HepG2 (cell line): ENCODE data around the gene COQ3.

Experiments
- CTCF ChIP-seq: sonication (generic); formaldehyde crosslinking; IDR thresholded peaks from 2 replicates; pipeline ENCODE4 v1.5.0; 2020; ENCODE audit warnings: mild to moderate bottlenecking, missing genetic modification reagents, moderate library complexity
- ZBTB1 ChIP-seq: sonication (generic); formaldehyde crosslinking; IDR thresholded peaks from 2 replicates; pipeline ENCODE4 v1.4.0; 2020; ENCODE audit warnings: missing genetic modification reagents, borderline replicate concordance
- ZNF781 ChIP-seq: sonication (generic); formaldehyde crosslinking; IDR thresholded peaks from 2 replicates; pipeline ENCODE4 v1.5.1; 2020; ENCODE audit warnings: borderline replicate concordance, mild to moderate bottlenecking, missing genetic modification reagents; ENCODE audit errors: not compliant biosample characterization

GRCh38 chr6:99341862-99342455 lies 52.0 kb downstream of the COQ3 start:
- no peak for TF ChIP-seq ZBTB1
- no peak for TF ChIP-seq CTCF (CRISPR knock-in tag)
- no peak for TF ChIP-seq ZNF781 (CRISPR knock-in tag)
